DMS79 treated with DMSO at 0.1 percent for 48 hours (cell line): Measurements from ENCODE around the gene HOXA10.

ENCODE experiments used
- DNase-seq: peaks from one replicate; lab custom pipeline; 2025; lab: John Stamatoyannopoulos, UW

Gene HOXA10

GRCh38 chr7:27189997-27190748, 16.1 kb upstream of the HOXA10 start:
- DNase-seq = no peak

- DNase-seq = no peak
Measured at GRCh38 chr7:27189295-27189996, 15.3 kb upstream of the HOXA10 start.

GRCh38 chr7:27188386-27189294, 14.5 kb upstream of the HOXA10 start:
- no peak for DNase-seq

- DNase-seq = no peak
Measured at GRCh38 chr7:27187475-27188385, 13.6 kb upstream of the HOXA10 start.

GRCh38 chr7:27186668-27187474, 12.8 kb upstream of the HOXA10 start:
- no peak for DNase-seq

- no peak for DNase-seq
Measured at GRCh38 chr7:27185854-27186667, 11.9 kb upstream of the HOXA10 start.

GRCh38 chr7:27185013-27185853, 11.1 kb upstream of the HOXA10 start, which contains the start of gene HOXA11:
Gene HOXA11 (minus strand): TSS chr7:27185232. CDS start chr7:27185144, 88 bp downstream.
- peak; percentile 54 for DNase-seq

GRCh38 chr7:27184337-27185012, 10.4 kb upstream of the HOXA10 start:
- no peak for DNase-seq

GRCh38 chr7:27183682-27184336, 9.7 kb upstream of the HOXA10 start:
- no peak for DNase-seq

GRCh38 chr7:27182861-27183681, 9.0 kb upstream of the HOXA10 start:
- peak; percentile 16 for DNase-seq

- DNase-seq = no peak
Measured at GRCh38 chr7:27182285-27182841, 8.2 kb upstream of the HOXA10 start.

- DNase-seq = no peak
Measured at GRCh38 chr7:27181795-27182275, 7.7 kb upstream of the HOXA10 start.

GRCh38 chr7:27180431-27181420, 6.6 kb upstream of the HOXA10 start:
- no peak for DNase-seq

- DNase-seq = no peak
Measured at GRCh38 chr7:27179503-27180430, 5.6 kb upstream of the HOXA10 start.
